Skin of body (tissue), 2 donors: ENCODE results near the gene C1orf174. TPM values are rescaled to one million over a fixed set of nuclear protein-coding genes. Genes with fewer than 3 reads are reported as not detected.

ENCODE experiments used
- DNase-seq: peaks from one replicate; lab custom pipeline; 2025; lab: John Stamatoyannopoulos, UW
- total RNA-seq: library from RNA; depleted of rRNA; stranded (reverse); fragments of >200 nt; gene quantifications from one replicate; pipeline ENCODE4 v1.2.3, GENCODE V29; 2014

The C1orf174 gene
- 15.4 TPM for total RNA-seq

GRCh38 chr1:3900150-3900968 lies at the start of gene C1orf174:
Gene C1orf174, minus strand, starts transcription at chr1:3900272. Its CDS starts 86 bp downstream, at chr1:3900186.
- DNase-seq: peak; percentile 99

DNA sequence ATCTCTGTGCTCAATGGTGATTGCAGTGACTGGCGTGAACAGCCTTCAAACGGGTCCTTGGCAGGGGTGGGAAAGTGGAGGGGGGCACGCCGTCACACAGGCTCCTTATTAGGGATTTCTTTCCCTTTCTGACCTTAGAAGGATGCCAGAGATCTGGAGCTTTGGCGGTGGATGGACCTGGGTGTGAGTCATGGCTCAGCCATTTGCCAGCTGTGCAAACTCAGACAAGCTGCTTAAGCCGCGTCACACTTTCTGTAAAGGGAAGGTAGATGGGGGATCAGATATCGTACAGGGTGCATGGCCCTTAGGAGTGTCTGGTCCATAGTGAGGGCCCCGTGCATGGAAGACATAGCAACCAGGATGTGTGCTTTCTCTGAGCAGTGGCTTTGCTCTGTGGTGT lies 48.3 kb upstream of the C1orf174 start:
- DNase-seq: no peak

DNA sequence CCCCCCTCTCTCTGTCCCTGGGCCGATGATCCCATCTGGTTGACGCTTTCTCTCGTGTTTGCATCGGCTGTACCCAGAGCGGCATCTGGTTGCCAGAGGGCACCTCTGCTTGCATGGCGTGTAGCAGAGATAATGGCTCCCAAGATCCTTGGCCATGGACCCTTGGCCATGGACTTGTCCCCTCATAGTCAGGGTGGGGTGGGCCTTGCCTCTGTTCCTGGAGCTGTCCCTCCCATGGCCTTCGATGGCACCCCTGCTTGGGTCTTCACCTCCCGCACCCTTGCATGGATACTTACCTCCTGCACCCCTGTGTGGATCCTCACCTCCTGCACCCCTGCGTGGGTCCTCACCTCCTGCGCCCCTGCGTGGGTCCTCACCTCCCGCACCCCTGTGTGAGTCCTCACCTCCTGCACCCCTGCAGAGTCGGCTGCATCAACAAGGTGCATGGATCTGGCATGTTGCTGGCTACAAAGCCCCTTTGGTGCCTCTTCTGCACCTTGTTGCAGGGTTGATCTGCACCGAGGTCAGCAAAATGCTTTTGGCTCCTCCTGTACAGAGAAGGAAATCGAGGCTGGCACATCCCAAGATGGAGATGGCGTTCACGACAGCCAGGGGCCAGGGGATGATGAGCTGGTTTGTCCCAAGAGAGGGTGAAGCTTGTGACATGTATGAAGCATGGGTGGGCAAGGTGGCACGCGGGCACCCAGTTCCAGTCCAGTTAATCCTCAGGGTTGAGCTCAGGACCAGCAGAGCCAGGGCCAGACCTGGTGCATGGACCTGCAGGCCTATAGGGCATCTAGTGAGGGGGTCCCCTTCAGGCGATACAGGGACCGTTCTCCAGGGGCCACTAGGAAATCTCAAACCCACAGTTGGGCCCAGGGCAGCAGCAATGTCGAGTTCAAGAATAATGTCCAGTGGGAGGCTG lies 46.1 kb upstream of the C1orf174 start:
- no peak for DNase-seq

GRCh38 chr1:3945222-3945621 lies 45.1 kb upstream of the C1orf174 start:
- no peak for DNase-seq

DNA sequence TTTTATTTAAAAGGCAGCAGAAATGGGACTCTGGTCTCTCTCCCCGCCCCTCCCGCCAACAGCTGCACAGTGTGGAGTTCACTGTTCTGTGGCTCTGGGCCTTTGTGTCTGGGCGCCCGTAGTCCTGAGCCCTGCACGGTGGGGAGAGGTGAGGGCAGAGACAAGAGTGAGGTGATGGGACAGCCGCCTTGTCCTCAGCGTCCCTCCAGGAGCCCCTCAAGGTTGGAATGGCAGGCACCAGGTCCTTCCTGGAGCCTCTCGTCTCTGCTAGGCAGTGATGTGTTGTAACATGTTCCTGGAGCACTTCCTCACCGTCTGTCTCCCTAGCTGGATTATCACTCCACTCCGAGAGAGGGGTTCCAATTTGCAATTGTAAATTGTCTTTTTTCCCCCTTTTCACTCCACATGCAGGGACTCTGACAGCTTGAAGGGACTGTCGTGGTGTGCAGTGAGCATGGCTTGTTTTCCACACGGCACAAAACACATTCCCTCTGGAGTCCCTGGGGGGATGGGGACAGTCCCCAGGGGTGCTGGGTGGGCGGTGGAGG lies 44.6 kb upstream of the C1orf174 start:
- no peak for DNase-seq

DNA sequence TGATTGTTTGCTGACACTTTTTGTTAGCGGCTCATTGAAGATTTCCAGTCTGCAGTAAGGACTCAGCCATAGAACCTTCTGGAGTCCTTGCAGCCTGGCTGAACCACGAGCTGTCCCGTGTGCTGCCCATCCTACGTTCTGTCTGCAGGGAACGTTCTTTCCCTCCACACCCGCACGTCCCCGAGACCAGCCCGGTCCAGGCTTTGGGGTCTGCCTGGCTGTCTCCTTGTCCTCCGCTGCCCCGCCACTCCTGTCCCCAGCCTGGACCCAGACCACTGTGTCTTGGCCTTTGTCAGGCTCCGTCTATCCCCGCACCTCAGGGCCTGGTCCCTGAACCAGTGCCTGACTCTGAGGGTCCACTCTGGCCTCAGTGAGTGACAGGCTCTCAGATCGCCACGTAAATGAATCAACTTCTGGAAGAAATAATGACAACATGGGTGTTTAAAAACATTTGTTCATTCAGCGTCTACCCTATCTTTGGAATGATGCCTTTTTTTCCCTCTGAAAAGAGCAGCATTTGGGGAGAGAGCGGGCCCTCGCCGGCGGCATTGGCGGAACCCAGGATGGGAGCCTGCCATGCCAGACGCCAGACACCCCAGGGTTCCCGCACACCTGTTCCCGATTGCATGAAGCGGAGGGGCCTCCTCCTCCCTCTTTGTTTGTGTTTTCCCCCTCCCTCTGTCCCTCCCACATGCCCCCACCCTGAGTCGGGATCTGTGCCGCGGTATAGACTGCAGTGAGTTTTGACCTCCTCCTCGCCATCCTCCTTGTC lies 43.9 kb upstream of the C1orf174 start:
- no peak for DNase-seq

GRCh38 chr1:3943123-3943431 lies 43.0 kb upstream of the C1orf174 start:
- DNase-seq: no peak

DNA sequence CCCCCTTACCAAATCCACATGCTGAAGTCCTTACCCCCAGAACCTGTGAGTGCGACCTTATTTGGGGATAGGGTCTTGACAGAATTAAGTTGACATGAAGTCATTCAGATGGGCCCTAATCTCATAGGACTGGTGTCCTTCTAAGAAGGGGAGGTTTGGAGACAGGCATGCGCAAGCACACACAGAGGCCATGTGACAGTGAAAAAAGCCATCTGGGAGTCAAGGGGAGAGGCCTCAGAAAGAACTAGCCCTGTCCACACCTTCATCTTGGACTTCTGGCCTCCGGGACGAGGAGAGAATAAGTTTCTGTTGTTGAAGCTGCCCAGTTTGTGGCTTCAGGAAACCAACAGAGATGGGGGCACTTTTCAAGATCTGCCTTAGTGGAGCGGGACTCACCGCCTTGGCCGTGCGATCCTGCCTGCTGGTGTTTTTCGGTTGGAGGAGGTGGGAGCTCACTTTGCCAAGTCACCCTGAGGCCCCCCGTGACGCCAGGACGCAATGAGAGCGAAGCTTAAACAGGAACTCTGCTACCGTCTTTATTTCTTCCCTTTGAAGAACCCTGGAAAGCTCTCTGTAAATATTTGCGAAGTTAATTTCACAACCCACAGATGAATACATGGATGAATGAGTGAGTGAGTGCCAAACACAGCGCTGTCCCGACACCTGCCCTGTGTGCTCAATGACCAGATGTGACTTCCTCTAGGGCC lies 42.5 kb upstream of the C1orf174 start:
- no peak for DNase-seq

DNA sequence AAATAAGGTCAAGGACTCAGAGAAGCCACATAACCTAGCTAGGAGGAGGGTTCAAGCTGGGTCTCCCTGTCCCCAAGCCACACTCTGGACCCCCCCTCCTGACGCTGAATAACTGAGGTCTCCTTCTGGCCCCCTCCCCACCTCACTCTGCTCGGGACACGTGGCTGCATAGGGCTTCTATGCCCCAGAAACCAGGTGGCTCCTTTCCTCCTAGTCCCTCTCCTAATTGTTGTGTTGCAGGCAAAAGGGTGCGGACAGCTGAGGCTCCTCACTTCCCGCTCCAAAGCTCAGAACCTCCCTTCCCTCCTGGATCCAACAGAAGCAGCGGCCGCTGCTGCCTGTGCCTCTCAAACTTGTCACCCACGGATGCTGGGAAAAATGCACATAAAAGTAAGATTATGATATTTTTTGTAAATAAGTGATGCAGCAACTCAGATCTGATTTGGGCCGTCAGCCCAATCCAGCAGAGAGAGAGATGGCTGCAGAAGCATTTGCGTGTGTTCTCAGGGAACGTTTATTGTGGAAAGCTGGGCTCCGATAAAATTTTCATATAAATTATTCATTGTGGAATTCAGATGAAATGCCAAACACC lies 40.8 kb upstream of the C1orf174 start:
- peak; percentile 53 for DNase-seq

GRCh38 chr1:3940081-3940753 lies 40.1 kb upstream of the C1orf174 start:
- DNase-seq: no peak

DNA sequence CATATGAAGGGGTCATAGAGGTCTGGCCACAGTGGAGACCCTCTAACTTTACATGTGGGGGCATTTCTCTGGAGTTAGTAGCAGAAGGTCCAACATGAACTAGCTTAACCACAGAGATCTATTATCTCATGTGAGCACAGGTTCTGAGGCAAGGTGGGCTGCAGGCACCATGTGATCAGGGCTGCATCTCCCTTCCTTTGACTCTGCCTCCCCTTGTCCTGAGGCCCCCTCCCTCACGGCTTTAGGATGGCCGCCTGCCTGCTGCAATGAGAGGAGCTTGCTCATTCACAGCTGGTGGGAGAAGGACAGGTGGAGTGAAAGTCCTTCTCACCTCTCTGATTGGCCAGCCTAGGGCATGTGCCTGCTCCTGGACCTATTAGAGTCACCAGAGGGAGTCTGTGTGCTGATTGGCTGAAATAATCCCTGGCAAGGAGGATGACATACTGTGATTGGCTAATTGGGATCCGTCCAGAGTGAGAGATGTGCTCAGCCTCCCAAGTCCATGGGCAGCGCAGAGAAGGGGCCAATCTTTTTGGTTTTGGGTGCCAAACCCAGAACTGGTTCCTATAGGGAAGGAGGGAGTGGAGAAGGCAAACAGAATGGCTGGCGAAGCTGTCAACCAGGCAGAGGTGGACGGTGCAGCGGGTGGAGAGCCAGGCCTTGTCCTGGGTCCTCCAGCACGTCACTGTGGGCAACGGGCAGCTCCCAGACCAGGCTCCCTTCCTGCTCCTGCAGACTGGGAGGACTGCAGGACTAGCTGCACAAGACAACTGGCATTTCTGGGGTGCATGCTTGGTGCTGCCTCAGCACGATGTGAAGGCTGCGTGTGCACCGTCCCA lies 39.4 kb upstream of the C1orf174 start:
- no peak for DNase-seq

- DNase-seq: no peak
These were observed 32.3 kb upstream of the C1orf174 start for GRCh38 chr1:3932156-3932919.

GRCh38 chr1:3931007-3931912 lies 31.2 kb upstream of the C1orf174 start:
- DNase-seq: no peak

DNA sequence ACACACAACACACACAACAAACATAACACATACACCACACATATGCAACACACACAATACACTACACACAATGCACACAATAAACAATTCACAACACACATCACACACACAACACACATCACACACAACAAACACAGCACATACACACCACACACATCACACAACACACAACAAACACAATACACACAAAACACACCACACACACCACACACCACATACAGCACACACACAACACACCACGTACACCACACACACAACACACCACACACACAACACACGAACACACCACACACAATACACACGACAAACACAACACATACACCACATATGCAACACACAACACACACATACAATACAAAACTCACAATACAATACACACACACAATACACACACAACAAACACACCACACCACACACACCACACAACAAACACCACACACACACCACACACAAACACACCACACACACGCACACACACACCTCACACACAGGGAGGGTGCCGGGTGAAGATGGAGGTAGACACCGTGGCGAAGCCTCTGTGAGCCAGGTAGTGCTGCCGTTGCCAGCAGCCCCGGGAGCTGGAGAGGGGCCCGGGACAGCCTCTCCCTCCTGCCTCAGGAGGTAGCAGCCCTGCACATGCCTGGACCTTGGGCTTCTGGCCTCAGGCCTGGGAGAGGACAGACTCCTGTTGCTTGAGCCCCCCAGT lies 30.4 kb upstream of the C1orf174 start:
- DNase-seq: no peak

DNA sequence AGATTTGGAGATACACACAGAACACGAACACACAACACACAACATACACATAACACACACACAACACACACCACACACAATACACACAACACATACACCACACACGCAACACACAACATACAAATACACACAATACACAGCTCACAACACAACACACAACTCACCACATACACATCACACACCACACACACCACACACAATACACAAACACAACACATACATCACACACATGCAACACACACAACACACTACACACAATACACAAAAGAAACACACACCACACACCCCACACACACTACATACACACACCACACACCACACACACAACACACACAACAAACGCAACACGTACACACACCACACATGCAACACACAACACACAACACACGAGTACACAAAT lies 29.1 kb upstream of the C1orf174 start:
- no peak for DNase-seq

GRCh38 chr1:3928586-3928985 lies 28.5 kb upstream of the C1orf174 start:
- DNase-seq: no peak

- DNase-seq: no peak
These were observed 26.9 kb upstream of the C1orf174 start for GRCh38 chr1:3926956-3927355.
